ENCODE results near the gene LIMS3. TPM values are rescaled to one million over a fixed set of nuclear protein-coding genes. Genes with fewer than 3 reads are reported as not detected.

The LIMS3 gene
- 13.9 and 14.7 TPM in 2 replicates for total RNA-seq

GRCh38 chr2:109898462-109899336, at the start of gene LIMS3:
Gene LIMS3 (plus strand): TSS chr2:109898688. CDS start chr2:109898729, 41 bp downstream.

Other genes starting within 250 kb of the LIMS3 start
- 28.6 and 50.4 TPM in 2 replicates for gene RGPD5, start 104.4 kb upstream of the LIMS3 start, total RNA-seq
- 18.1 and 59.2 TPM in 2 replicates for gene MALL, start 217.1 kb downstream of the LIMS3 start, total RNA-seq